Esophagus squamous epithelium (tissue), 4 donors: Measurements from ENCODE around the gene KRTAP10-8.

ENCODE experiments used
- CTCF ChIP-seq, 6 experiments: fragments of 450-650 bp in 4 of 6; fragments of 200-600 bp in 2 of 6; sonication (generic) in 2 of 6; IDR thresholded peaks; one replicate each; pipeline ENCODE4 v1.5.1; 2016 to 2019; ENCODE audit warnings: antibody characterized with exemption in 6 of 6, mild to moderate bottlenecking in 4 of 6, moderate library complexity in 4 of 6
- POLR2A ChIP-seq, 4 donors: fragments of 450-650 bp; IDR thresholded peaks; one replicate each; pipeline ENCODE4 v1.6.1; 2017; ENCODE audit warnings: antibody characterized with exemption in 4 of 4, mild to moderate bottlenecking in 4 of 4, moderate library complexity in 3 of 4

- TF ChIP-seq POLR2A (IDR thresholded peaks at IDR 0.05) (no peak), CTCF (IDR thresholded peaks at IDR 0.05) (no peak)
These were observed 33.0 kb downstream of the KRTAP10-8 start for GRCh38 chr21:44644878-44645277.
